Coronary artery (tissue), 2 donors: ENCODE data around the gene UBE2Q1.

Experiments used
- DNase-seq: peaks from one replicate; pipeline ENCODE4 v3.0.0-alpha.2; 2017; ENCODE audit warnings: low spot score
- H3K27ac ChIP-seq, 2 donors: fragments of 200-600 bp; sonication (generic); one replicate each; pipeline ENCODE4 v1.5.1; 2016 to 2019
- H3K4me3 ChIP-seq: fragments of 200-600 bp; sonication (generic); 2 replicates; pipeline ENCODE4 v1.5.1; 2016; ENCODE audit warnings: mild to moderate bottlenecking, moderate library complexity
- TF ChIP-seq, protein P1 (sequence below): fragments of 200-600 bp; sonication (generic); IDR thresholded peaks from one replicate; pipeline ENCODE4 v1.5.1; 2019; ENCODE audit warnings: antibody characterized with exemption

Gene UBE2Q1

DNA sequence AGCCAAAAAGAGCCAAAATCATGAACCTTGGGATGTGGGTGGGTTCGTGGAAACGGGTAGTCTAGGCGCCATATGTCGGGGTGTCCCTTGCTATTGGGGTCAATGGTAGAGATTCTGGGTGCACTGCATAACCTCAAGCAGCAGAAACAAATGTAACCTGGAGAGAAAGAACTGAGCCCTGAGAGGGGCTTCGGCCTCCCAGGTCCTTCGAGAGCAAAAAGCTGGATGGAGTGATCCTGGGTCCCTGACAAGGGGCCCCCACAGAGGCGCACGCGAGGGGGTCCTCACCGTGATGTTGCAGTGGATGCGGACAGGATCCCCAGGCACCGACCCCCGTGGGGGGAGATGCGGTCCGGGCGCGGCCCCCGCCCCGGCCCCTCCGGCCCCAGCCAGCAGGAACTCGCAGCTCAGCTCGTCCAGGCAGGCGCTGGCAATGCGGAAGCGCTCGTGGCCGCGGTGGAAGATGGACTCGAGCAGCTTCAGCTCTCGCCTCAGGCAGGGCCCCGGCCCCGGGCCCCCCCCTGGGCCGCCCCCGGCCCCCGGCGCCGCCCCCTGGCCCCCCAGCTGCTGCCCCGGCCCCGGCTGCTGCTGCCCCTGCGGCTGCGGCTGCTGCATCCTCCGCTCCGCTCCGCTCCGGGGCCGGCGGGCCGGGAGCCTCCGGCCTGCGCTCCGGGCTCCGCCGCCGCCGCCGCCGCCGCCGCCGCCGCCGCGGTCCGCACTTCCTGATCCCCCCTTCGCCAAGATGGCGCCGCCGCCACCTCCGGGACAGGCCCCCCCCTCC lies at the start of gene UBE2Q1:
TSS of gene UBE2Q1 (minus strand) at position 724 of the 781 bp plus-strand sequence. CDS start at position 615, 109 bp downstream.
- TF ChIP-seq, protein P1, sequence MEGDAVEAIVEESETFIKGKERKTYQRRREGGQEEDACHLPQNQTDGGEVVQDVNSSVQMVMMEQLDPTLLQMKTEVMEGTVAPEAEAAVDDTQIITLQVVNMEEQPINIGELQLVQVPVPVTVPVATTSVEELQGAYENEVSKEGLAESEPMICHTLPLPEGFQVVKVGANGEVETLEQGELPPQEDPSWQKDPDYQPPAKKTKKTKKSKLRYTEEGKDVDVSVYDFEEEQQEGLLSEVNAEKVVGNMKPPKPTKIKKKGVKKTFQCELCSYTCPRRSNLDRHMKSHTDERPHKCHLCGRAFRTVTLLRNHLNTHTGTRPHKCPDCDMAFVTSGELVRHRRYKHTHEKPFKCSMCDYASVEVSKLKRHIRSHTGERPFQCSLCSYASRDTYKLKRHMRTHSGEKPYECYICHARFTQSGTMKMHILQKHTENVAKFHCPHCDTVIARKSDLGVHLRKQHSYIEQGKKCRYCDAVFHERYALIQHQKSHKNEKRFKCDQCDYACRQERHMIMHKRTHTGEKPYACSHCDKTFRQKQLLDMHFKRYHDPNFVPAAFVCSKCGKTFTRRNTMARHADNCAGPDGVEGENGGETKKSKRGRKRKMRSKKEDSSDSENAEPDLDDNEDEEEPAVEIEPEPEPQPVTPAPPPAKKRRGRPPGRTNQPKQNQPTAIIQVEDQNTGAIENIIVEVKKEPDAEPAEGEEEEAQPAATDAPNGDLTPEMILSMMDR: no peak
- H3K4me3 ChIP-seq: peak within 1 kb of the TSS; percentile 98
- DNase-seq: no peak
- H3K27ac ChIP-seq: peak within 1 kb of the TSS; percentile 86 to 95

DNA sequence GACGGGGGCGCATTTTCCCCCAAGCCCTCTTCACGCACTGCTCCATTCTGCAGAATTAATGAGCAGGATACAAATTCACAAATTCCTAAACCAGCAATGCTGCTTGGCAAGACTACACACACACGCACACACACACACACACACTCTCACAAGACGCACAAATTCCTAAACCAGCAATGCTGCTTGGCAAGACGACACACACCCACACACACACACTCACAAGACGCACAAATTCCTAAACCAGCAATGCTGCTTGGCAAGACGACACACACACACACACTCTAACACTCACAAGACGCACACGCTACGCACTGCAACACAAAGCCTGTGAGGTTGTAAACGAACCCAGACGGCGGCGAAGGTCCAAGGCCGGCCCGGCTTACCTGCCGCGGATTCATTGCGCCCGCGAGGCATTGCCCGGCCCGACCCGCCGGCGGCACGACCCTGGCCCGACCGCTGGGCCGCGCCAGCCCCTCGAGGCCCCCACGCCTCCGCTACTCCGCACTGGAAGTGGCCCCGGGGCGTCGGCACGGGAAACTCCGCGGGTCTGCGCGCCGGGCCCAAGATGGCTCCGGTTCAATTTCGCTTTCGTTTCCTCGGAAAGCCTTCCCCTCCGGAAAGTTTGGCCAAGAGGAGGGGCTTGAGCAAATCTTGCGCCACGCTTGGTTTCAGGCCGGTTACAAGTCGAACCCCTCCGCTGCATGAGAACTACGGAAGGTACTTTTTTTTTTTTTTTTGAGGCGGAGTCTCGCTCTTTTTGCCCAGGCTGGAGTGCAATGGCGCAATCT lies 49.3 kb upstream of the UBE2Q1 start, which contains the start of gene ADAR:
TSS of gene ADAR (minus strand) at position 578 of the 788 bp plus-strand sequence. CDS start at position 398, 180 bp downstream.
- peak; percentile 95 for DNase-seq
- Histone ChIP-seq H3K27ac (peak within 1 kb of the TSS; percentile 99), H3K4me3 (peak within 1 kb of the TSS; percentile 97)
- TF ChIP-seq, protein P1: no peak

DNA sequence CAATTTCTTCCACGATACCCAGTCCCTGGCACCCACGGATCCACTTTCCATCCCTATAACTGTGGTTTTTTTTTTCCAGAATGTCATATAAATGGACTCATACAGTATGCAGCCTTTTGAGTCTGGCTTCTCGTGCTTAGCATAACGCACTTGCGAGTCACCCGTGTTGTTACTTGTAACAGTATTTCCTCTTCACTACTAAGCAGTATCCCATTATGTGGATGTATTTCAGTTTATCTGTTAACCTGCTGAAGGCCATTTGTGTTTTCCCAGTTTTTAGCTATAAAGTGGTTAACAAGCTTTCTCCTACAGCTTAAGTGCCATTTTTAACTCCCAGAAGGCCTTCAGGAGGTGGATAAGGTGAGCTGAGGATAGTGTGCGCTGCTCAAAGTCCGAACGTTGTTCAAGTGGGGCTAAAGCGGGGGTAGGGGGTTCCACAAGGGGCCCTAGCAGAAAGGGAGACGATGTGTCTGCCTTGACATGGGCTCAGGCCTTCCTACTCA lies 48.7 kb upstream of the UBE2Q1 start:
- H3K4me3 ChIP-seq: peak overlapping the region; percentile 97
- peak; percentile 14 for DNase-seq
- TF ChIP-seq, protein P1: no peak
- H3K27ac ChIP-seq: peak overlapping the region; percentile 99

DNA sequence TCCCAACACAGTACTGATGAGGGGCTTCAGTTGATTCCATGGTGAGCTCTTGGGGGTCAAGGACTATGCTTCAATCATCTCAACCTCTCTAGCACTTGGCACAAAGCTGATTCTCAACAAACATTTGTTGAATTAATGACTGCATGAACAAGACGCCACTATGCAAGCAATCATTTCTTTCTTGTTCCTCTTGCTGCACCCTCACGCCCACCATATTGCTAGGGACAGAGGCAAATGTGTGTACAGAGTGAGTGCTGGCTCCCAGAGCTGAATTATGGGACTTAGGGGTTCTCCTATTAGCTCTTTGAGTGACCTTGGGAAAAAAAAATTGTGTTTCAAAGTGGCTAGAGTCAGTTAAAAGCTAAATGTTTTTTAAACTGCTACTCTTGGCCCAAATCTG lies 47.1 kb upstream of the UBE2Q1 start:
- no peak for DNase-seq
- H3K27ac ChIP-seq: no peak overlapping the region
- H3K4me3 ChIP-seq: no peak overlapping the region
- TF ChIP-seq, protein P1: no peak

DNA sequence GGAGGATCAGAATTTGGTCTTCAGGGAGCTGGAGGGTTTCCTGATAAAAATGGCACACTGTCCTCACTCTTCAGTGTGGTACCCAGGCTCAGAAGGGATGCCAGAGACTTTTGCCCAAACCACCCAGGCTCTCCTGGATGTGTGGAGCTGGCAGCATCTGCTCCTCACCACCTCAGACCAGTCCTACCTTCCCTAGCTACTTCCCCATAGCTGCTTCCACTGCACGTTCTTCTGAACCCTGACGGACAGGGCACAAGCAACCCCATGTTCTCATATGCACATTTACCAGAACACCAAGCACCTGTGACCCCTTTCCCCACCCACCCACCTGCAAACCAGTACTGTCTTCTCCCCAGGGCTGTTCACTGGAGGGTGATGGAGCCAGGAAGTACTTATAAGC lies 44.9 kb upstream of the UBE2Q1 start:
- Histone ChIP-seq H3K27ac (no peak overlapping the region), H3K4me3 (no peak overlapping the region)
- TF ChIP-seq, protein P1: no peak
- DNase-seq: no peak

DNA sequence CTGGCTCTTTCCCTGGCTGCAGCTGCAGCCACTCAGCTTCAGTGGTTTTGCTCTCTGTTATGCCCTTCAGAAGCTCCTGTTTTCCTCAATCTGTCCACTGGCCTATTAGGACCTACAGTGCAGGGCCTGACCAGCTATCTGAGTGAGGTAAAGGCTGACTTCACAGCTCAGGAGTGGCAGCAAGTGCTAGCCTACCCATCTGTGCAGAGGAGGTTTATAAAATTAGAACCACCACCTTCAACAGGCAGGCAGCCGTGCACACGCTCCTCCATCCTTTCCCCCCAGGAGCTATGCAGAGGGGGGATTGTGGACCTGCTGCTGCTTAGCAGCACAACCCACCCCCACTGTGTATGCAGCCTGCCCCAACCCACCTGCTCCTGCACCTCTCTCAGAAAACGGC lies 41.2 kb upstream of the UBE2Q1 start:
- no peak for DNase-seq
- no peak overlapping the region for H3K4me3 ChIP-seq
- H3K27ac ChIP-seq: peak overlapping the region; percentile 44 to 48

More for the DNA sequence above, 41.2 kb upstream of the UBE2Q1 start:
- TF ChIP-seq, protein P1: no peak
